Measurements from ENCODE around the gene TRDMT1.

TRDMT1 gene

DNA sequence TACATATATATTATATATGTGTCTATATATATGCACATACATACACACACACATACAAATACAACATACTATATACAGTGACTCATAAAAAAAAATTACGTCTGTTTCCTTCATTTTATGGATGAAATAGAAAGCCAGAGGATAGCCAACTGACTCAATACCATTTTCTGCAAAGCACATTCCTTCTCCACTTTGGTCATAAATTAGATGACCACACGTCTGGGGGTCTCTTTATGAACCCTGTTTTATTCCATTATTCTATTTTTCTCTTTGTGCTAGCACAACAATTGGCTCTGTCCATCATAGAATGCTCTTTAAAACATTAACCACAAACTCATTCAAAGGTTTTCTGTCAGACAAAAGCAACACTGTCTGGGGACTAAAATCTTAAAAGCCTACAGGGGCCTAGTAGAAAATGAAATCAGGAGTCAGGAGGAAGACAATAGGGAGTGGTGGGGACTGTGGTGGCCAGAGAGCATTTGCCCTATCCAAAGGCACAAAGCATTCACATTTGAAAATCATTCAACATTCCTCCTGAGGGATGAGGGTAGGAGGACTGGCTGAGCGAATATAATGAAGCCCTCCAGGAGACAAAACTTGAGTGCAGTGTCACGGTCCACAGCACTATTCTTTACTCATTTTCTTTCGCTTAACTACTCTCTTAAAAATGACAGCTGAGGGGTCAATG lies 76.1 kb downstream of the TRDMT1 start:
- ATAC-seq (ENCODE audit: low read depth) (no peak), DNase-seq (ENCODE audit: low spot score) (no peak)
- H3K27ac ChIP-seq (ENCODE audit: poor library complexity, severe bottlenecking): no peak overlapping the region
- H3K4me3 ChIP-seq (ENCODE audit: severe bottlenecking): no peak overlapping the region
- H3K27me3 ChIP-seq (ENCODE audit: insufficient read depth, poor library complexity, severe bottlenecking): no peaks in the 10 kb centered on the region
- TF ChIP-seq, protein P1, sequence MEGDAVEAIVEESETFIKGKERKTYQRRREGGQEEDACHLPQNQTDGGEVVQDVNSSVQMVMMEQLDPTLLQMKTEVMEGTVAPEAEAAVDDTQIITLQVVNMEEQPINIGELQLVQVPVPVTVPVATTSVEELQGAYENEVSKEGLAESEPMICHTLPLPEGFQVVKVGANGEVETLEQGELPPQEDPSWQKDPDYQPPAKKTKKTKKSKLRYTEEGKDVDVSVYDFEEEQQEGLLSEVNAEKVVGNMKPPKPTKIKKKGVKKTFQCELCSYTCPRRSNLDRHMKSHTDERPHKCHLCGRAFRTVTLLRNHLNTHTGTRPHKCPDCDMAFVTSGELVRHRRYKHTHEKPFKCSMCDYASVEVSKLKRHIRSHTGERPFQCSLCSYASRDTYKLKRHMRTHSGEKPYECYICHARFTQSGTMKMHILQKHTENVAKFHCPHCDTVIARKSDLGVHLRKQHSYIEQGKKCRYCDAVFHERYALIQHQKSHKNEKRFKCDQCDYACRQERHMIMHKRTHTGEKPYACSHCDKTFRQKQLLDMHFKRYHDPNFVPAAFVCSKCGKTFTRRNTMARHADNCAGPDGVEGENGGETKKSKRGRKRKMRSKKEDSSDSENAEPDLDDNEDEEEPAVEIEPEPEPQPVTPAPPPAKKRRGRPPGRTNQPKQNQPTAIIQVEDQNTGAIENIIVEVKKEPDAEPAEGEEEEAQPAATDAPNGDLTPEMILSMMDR (IDR thresholded peaks at IDR 0.05; ENCODE audit: poor library complexity, severe bottlenecking): no peak
- no peaks in the 10 kb centered on the region for H3K36me3 ChIP-seq (ENCODE audit: low read depth)
- H3K9me3 ChIP-seq (ENCODE audit: severe bottlenecking): no peaks in the 10 kb centered on the region
- H3K4me1 ChIP-seq (ENCODE audit: insufficient read depth, poor library complexity, severe bottlenecking): no peaks in the 10 kb centered on the region

DNA sequence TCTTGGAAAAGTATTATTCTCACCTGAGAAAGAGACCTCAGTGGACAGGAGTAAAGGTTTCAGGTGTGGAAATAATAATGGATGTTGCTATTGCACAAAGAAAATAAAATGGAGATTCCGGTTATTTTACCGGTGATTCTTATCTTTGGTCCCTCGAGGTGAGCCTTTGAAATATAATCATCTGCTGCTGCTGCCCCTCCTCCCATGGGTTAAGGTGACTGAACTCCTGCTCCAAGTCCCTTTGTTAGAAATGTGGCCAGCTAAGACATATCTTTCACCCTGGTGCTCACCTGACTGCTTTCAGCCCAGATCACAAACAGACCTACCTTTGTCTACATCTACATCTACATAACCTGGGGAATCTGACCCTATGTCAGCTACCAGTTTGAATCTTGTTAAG lies 77.5 kb downstream of the TRDMT1 start:
- ATAC-seq (ENCODE audit: low read depth): no peak

DNA sequence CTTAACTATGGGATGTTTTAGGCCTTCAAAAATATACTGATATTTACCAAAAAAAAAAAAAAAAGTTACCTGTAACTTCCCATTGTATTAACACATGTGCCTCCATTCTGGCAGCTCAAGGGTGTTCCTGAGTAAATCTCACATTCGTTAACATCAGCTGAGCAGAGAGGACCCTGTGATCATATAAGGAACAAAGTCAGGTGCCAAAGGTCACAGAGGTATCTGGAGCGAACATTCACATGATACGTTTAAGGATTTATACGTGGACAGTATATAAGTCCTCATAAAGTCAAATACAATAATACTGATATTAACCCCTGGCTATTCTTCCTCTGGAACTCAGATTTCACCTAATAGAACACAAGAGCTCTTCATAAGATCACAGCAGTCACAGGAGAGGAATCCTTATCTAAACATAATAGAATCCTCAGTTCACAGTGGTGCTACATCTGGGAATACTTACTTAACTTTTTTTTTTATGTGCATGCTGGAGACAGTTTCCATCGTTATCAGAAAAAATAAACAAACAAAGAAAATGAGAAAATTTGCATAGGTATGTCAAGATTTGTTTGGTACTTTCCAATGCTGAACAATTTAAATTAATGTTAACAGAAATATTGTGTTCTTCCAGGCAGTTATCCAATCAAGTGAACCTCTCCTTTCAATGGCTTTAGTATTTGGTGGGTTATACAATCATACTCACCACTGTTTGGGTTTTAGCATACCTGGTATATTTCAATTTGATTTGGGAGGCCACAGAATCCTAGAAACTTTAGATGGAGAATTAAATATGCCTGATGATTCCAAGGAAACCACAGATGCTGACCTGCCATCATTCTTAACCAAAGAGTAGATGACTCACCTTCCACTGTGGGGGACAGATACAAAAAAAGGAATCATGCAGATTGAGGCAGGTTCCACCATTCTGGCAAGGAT lies 78.5 kb downstream of the TRDMT1 start:
- TF ChIP-seq, protein P1 (IDR thresholded peaks at IDR 0.05; ENCODE audit: poor library complexity, severe bottlenecking): no peak
- no peaks in the 10 kb centered on the region for H3K36me3 ChIP-seq (ENCODE audit: low read depth)
- no peaks in the 10 kb centered on the region for H3K27me3 ChIP-seq (ENCODE audit: insufficient read depth, poor library complexity, severe bottlenecking)
- no peak overlapping the region for H3K4me3 ChIP-seq (ENCODE audit: severe bottlenecking)
- ATAC-seq (ENCODE audit: low read depth) (no peak), DNase-seq (ENCODE audit: low spot score) (no peak)
- no peak overlapping the region for H3K27ac ChIP-seq (ENCODE audit: poor library complexity, severe bottlenecking)
- no peaks in the 10 kb centered on the region for H3K9me3 ChIP-seq (ENCODE audit: severe bottlenecking)
- H3K4me1 ChIP-seq (ENCODE audit: insufficient read depth, poor library complexity, severe bottlenecking): no peaks in the 10 kb centered on the region

More for the DNA sequence above, 77.5 kb downstream of the TRDMT1 start:
- TF ChIP-seq, protein P1 (IDR thresholded peaks at IDR 0.05; ENCODE audit: poor library complexity, severe bottlenecking): no peak
- H3K9me3 ChIP-seq (ENCODE audit: severe bottlenecking): no peaks in the 10 kb centered on the region
- no peak overlapping the region for H3K4me3 ChIP-seq (ENCODE audit: severe bottlenecking)
- no peaks in the 10 kb centered on the region for H3K27me3 ChIP-seq (ENCODE audit: insufficient read depth, poor library complexity, severe bottlenecking)
- H3K4me1 ChIP-seq (ENCODE audit: insufficient read depth, poor library complexity, severe bottlenecking): no peaks in the 10 kb centered on the region
- no peaks in the 10 kb centered on the region for H3K36me3 ChIP-seq (ENCODE audit: low read depth)
- no peak overlapping the region for H3K27ac ChIP-seq (ENCODE audit: poor library complexity, severe bottlenecking)
- DNase-seq (ENCODE audit: low spot score): no peak

DNA sequence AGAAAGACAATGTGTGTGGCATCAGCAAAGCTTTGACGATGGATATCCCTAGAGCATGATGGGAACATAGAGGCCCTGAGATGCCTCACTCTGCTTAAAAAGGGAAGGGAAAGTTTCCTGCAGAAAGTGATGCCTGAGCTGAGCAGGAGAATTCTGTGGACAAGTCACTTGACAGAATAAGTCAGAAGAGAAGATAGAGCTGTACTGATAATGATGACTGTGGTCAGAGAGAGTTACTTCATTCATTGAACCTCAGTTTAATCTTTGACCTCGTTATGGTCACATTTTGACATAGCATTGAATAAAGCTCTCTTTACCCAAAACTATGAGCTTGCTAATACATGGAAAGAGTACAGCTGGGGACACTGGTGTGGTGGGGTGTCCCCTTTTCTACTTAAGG lies 79.4 kb downstream of the TRDMT1 start:
- H3K27ac ChIP-seq (ENCODE audit: poor library complexity, severe bottlenecking): no peak overlapping the region
- H3K27me3 ChIP-seq (ENCODE audit: insufficient read depth, poor library complexity, severe bottlenecking): no peaks in the 10 kb centered on the region
- DNase-seq (ENCODE audit: low spot score) (no peak), ATAC-seq (ENCODE audit: low read depth) (no peak)
- H3K4me3 ChIP-seq (ENCODE audit: severe bottlenecking): no peak overlapping the region
- no peaks in the 10 kb centered on the region for H3K9me3 ChIP-seq (ENCODE audit: severe bottlenecking)
- no peaks in the 10 kb centered on the region for H3K4me1 ChIP-seq (ENCODE audit: insufficient read depth, poor library complexity, severe bottlenecking)
- no peaks in the 10 kb centered on the region for H3K36me3 ChIP-seq (ENCODE audit: low read depth)
- TF ChIP-seq, protein P1 (IDR thresholded peaks at IDR 0.05; ENCODE audit: poor library complexity, severe bottlenecking): no peak
